Amniotic epithelial cell (primary cell): Measurements from ENCODE around the gene LACTB.

Experiments used
- DNase-seq: peaks from one replicate; pipeline ENCODE4 v3.0.0-alpha.2; 2010; ENCODE audit warnings: low read depth

Gene LACTB

GRCh38 chr15:63176302-63176701 lies 54.6 kb downstream of the LACTB start:
- DNase-seq, result peak; percentile 34

- DNase-seq, result peak; percentile 51
Measured at GRCh38 chr15:63178034-63178433, 56.4 kb downstream of the LACTB start.

DNA sequence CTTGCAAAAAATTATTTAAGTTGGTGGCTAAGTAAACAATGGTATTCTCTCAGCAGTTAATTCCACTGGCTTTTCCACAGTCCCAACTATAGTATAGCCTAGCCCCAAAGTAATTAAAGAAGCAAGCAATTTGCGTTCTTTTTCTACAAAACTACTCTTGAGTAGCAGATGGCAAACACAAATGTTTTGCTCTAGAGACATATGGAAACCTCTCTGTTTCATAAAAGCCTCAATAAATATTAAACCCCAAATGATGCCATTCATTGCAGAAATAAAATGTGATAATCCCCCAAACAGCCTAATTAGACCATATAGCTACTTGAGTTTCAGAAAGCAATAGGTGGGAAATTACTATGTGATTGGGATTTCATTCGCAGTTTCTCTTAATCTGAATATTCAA lies 59.1 kb downstream of the LACTB start:
- DNase-seq, result no peak

- DNase-seq, result peak; percentile 75
Measured at GRCh38 chr15:63181648-63182047, 60.0 kb downstream of the LACTB start.

GRCh38 chr15:63185206-63185605 lies 63.5 kb downstream of the LACTB start:
- no peak for DNase-seq

DNA sequence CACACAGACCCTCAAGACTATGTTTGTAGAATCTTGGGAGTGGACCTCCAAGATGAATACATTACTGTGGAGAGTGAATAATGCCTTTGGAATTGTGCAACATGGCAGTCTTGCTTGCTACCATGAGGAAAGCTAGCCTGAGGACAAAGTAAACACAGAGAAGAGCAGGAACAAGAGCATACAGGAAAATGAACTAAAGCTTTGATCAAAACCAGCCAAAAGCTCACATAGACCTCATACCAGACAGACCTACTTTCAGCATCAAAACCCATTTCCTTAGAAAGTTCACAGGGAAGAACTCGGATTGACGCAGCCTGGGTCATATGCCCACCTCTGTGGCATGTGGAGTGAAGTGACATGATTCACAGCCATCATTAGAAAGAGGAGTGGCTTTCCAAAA lies 64.4 kb downstream of the LACTB start:
- DNase-seq, result peak; percentile 80

DNA sequence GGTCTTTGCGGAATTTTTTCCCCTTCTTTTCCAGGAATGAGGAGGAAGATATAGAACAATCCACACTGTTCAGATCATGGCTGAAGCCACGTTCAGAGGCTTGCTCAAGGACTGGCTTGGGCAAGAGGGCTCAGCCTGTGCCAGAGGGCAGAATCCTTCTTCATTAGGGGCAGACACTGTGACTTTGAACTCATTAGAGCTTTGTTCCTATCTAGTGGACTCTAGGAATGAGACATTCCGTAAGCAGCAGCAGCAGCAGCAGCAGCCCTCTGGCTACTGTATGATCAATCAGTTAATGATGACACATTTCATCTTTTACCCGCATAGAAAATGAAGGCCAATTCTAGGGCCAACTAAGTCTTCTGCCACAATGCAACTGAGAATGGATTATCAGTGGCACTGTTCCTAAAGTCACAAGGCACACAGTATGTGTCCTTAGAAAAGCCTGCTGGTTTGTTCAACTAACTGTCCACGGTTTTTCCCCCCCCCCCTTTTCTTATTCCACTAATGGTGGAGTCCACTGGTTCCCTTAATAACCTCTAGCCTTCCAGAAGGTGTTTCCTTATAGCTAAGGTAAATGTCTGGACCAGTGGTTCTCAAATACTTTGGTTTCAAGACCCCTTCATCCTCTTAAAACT lies 66.0 kb downstream of the LACTB start:
- no peak for DNase-seq

DNA sequence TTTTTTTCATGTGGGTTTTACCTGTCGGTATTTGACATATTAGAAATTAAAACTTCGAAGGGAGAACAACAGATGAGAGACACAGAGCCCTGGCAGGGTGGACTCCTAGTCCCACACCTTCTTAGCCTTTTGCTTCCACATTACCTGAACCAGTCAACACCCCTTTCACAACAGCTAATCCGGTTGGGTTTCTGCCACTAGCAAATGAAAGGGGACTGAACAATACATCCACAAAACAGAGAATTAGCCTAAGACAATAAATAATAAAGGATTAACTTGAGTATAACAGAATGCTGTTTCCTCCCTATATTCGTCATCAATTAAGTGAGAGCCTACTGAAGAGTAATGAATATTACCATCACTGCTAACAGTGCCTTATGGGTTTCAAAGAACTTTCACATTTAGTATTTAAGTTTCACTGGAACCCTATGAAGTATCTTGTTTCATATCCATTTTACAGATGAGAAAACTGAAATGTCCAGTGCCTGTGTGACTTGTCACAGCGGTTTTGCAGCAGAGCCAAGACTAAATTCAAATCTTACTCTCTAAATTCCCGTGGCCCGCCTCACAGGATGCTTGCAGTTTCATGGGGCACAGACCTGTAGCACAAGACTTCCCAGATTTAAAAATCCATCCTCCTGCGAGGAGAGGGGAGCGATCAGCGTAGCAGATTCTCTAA lies 66.7 kb downstream of the LACTB start:
- DNase-seq, result no peak

GRCh38 chr15:63188926-63189871 lies 67.5 kb downstream of the LACTB start, which contains the start of gene RAB8B:
RAB8B (plus strand) TSS chr15:63189606; CDS start chr15:63189625, 19 bp downstream.
- DNase-seq, result peak; percentile 91

- no peak for DNase-seq
Measured at GRCh38 chr15:63189941-63190768, 68.5 kb downstream of the LACTB start.

DNA sequence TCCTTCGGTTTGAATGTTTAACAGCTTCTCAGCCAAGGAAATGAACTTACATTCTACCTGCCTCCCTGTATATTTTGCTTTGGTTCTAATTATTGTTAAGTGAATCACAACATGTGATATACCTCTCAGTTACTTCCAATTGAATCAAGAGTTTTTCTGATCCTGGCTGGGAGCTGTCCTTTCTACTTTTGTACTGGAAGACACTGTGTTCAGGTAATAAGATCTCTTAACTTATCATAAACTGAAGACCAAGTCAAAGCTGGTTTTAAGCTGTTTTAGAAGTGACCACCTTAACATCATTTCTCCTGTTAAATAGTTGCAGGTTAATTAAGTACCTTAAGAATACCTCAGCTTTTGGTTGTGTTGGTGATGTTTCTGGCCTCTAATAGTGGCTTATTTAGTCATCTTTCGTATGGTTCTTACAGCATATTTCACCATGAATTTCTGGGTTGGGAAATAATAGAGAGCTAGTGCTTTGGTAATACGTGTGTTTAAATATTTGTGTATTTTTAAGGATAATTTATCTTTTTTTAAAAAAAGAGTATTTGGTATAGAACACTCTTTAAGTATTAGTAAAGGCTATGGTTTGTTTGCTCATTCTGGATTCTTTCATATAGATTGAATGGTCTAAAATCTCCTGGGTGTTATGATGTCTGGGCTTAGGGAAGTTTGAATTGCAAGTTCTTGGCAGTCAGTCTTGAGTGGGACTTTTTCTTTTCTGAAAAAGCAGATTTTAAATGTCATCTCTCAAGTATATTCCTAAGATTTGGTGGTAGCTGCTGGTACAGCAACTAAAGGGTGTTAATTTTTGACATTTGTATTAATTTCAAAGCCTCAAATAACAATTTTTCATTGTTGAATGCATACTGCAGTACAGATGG lies 69.3 kb downstream of the LACTB start:
- DNase-seq, result peak; percentile 46
